ENCODE measurements around the gene DLG2. TPM values are rescaled to one million over a fixed set of nuclear protein-coding genes. Genes with fewer than 3 reads are reported as not detected.

The DLG2 gene
- total and polyA plus RNA-seq, 9 donors: 2.5 to 20.7 (median 12.0) TPM

GRCh38 chr11:83456075-83456474 is 2171.1 kb downstream of the DLG2 start:
- H3K4me3 ChIP-seq: no peak overlapping the region
- no peaks in the 10 kb centered on the region for H3K36me3 ChIP-seq
- WGBS, 3 donors: 53 to 60% (median 54%) methylated on average over 11 of the region's 11 CpGs
- H3K27ac ChIP-seq: no peak overlapping the region
- intact Hi-C loops (cut with DNase I): no loop called here
- H3K4me1 ChIP-seq (ENCODE audit: insufficient read depth): no peaks in the 10 kb centered on the region
- no peaks in the 10 kb centered on the region for H3K9me3 ChIP-seq
- H3K27me3 ChIP-seq: no peaks in the 10 kb centered on the region
- no peak for DNase-seq
- TF ChIP-seq CTCF (IDR thresholded peaks at IDR 0.05) (no peak), POLR2A (IDR thresholded peaks at IDR 0.05) (no peak), EP300 (IDR thresholded peaks at IDR 0.05) (no peak)

- H3K27ac ChIP-seq: no peak overlapping the region
- no peaks in the 10 kb centered on the region for H3K9me3 ChIP-seq
- H3K4me1 ChIP-seq (ENCODE audit: insufficient read depth): no peaks in the 10 kb centered on the region
- DNase-seq: no peak
- intact Hi-C loops (cut with DNase I): no loop called here
- H3K27me3 ChIP-seq: no peaks in the 10 kb centered on the region
- H3K36me3 ChIP-seq: no peaks in the 10 kb centered on the region
- 80 to 85% (median 82%) methylated on average over 3 of the region's 3 CpGs for WGBS, 3 donors
- TF ChIP-seq EP300 (IDR thresholded peaks at IDR 0.05) (no peak), CTCF (IDR thresholded peaks at IDR 0.05) (no peak), POLR2A (IDR thresholded peaks at IDR 0.05) (no peak)
- H3K4me3 ChIP-seq: no peak overlapping the region
Measured at GRCh38 chr11:83455356-83455755, 2171.8 kb downstream of the DLG2 start.

- no peak for TF ChIP-seq CTCF (IDR thresholded peaks at IDR 0.05)
- DNase-seq: no peak
- 65 to 81% (median 70%) methylated on average over 1 of the region's 1 CpG for WGBS, 3 donors
- intact Hi-C loops (cut with DNase I): no loop called here
- Histone ChIP-seq H3K27me3 (no peaks in the 10 kb centered on the region), H3K36me3 (no peaks in the 10 kb centered on the region), H3K4me3 (no peak overlapping the region), H3K27ac (no peak overlapping the region), H3K4me1 (ENCODE audit: insufficient read depth) (no peaks in the 10 kb centered on the region), H3K9me3 (no peaks in the 10 kb centered on the region)
Measured at GRCh38 chr11:83454674-83455073, 2172.5 kb downstream of the DLG2 start.

GRCh38 chr11:83449338-83449913 is 2177.7 kb downstream of the DLG2 start:
- no peak for DNase-seq
- intact Hi-C loops (cut with DNase I): no loop called here
- Histone ChIP-seq H3K4me3 (no peak overlapping the region), H3K36me3 (no peaks in the 10 kb centered on the region), H3K27me3 (no peaks in the 10 kb centered on the region), H3K27ac (no peak overlapping the region), H3K4me1 (ENCODE audit: insufficient read depth) (no peaks in the 10 kb centered on the region), H3K9me3 (no peaks in the 10 kb centered on the region)
- 84 to 88% (median 87%) methylated on average over 4 of the region's 4 CpGs for WGBS, 3 donors
- TF ChIP-seq POLR2A (IDR thresholded peaks at IDR 0.05): no peak
- no peak for TF ChIP-seq CTCF (IDR thresholded peaks at IDR 0.05)
- no peak for TF ChIP-seq EP300 (IDR thresholded peaks at IDR 0.05)

All from ovary (tissue), 9 donors.